ENCODE results near the gene IL15. TPM values are rescaled to one million over a fixed set of nuclear protein-coding genes. Genes with fewer than 3 reads are reported as not detected.
"Not testable (repeated sequence)": the region's sequence is repeated elsewhere in the genome, so short reads cannot be mapped to it uniquely, and the experiment has no call there.

The IL15 gene, protein sequence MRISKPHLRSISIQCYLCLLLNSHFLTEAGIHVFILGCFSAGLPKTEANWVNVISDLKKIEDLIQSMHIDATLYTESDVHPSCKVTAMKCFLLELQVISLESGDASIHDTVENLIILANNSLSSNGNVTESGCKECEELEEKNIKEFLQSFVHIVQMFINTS
- 16.3 and 18.0 TPM in 2 replicates for total RNA-seq (2014; rRNA removed; shearing (Covaris generic))

DNA sequence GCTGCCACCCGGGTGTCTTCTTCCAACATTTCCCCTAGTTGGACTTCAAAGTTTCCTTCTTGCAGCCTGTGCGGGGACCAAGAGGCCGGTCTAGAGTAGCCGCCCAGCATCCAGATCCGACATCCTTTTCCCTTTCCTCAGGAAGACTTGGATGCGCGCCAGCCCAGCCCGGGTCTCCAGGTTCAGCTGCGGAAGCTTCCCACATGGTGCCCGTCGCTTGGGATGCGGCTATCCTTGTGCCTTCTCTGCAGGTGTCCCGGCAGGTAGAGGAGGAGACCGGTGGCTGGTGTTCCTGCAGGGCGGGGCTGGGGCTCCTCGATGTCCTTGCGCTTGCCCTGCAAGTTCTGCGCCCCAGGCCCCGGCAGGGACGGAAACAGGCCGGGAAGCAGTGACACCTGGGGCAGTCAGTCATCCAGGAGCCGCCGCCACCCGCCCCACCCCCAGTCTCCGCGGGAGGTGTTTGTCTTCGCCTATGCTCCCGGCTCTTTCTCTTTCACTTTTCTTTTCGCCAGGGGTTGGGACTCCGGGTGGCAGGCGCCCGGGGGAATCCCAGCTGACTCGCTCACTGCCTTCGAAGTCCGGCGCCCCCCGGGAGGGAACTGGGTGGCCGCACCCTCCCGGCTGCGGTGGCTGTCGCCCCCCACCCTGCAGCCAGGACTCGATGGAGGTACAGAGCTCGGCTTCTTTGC is at the start of gene IL15:
Gene IL15 (plus strand): TSS at position 502 of the 689 bp plus-strand sequence. CDS start 82,882 bp downstream, outside the sequence.
- Histone ChIP-seq H3K4me3 (peak within 1 kb of the TSS; percentile 89), H3K36me3 (no peaks in the 10 kb centered on the region), H3K4me1 (peaks cover 4% of the 10 kb centered on the region), H3K9me3 (replicated peaks) (no peaks in the 10 kb centered on the region), H3K27ac (peak within 1 kb of the TSS; percentile 96), H3K27me3 (no peaks in the 10 kb centered on the region)
- peak; percentile 94 to 95 for DNase-seq

GRCh38 chr4:141587897-141588296 is 48.5 kb upstream of the IL15 start:
- no peak overlapping the region for H3K27ac ChIP-seq
- H3K4me3 ChIP-seq: no peak overlapping the region
- no peaks in the 10 kb centered on the region for H3K27me3 ChIP-seq
- H3K4me1 ChIP-seq: no peaks in the 10 kb centered on the region
- no peaks in the 10 kb centered on the region; the same call in 1 of the 2 replicates for H3K36me3 ChIP-seq
- no peak for DNase-seq
- H3K9me3 ChIP-seq (replicated peaks): peaks cover 6% of the 10 kb centered on the region; the same call in 1 of the 2 replicates

- Histone ChIP-seq H3K4me1 (no peaks in the 10 kb centered on the region; the same call in 1 of the 2 replicates), H3K4me3 (no peak overlapping the region), H3K27me3 (no peaks in the 10 kb centered on the region), H3K36me3 (no peaks in the 10 kb centered on the region), H3K27ac (no peak overlapping the region), H3K9me3 (replicated peaks) (peaks cover 6% of the 10 kb centered on the region; the same call in 1 of the 2 replicates)
- peak in 1 of 2 experiments; percentile 13 for DNase-seq
Observed at GRCh38 chr4:141595531-141595930, 40.9 kb upstream of the IL15 start.

GRCh38 chr4:141599853-141600252 is 36.5 kb upstream of the IL15 start:
- Histone ChIP-seq H3K4me3 (no peak overlapping the region), H3K4me1 (no peaks in the 10 kb centered on the region; the same call in 1 of the 2 replicates), H3K27ac (no peak overlapping the region), H3K9me3 (replicated peaks) (no peaks in the 10 kb centered on the region), H3K36me3 (no peaks in the 10 kb centered on the region), H3K27me3 (no peaks in the 10 kb centered on the region)
- DNase-seq: no peak

- not testable (repeated sequence) for DNase-seq
Observed at GRCh38 chr4:141604683-141605082, 31.7 kb upstream of the IL15 start.

DNA sequence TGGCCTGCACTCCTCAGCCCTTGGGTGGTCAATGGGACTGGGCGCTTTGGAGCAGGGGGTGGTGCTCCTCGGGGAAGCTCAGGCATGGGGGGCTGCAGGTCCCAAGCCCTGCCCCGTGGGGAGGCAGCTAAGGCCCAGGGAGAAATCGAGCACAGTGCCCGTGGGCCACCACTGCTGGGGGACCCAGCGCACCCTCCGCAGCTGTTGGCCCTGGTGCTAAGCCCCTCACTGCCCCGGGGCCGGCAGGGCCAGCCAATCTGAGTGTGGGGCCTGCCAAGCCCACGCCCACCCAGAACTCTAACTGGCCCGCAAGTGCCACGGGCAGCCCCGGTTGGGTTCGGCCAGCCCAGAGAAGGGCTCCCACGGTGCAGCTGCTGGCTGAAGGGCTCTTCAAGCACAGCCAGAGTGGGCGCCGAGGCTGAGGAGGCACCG is 30.9 kb upstream of the IL15 start:
- H3K4me3 ChIP-seq: no peak overlapping the region
- no peaks in the 10 kb centered on the region for H3K4me1 ChIP-seq
- H3K36me3 ChIP-seq: no peaks in the 10 kb centered on the region
- no peaks in the 10 kb centered on the region for H3K9me3 ChIP-seq (replicated peaks)
- no peak overlapping the region for H3K27ac ChIP-seq
- no peaks in the 10 kb centered on the region for H3K27me3 ChIP-seq
- DNase-seq: no peak

More at GRCh38 chr4:141604683-141605082, 31.7 kb upstream of the IL15 start:
- not testable (repeated sequence) for H3K9me3 ChIP-seq (replicated peaks); H3K27me3 ChIP-seq; H3K36me3 ChIP-seq; H3K4me3 ChIP-seq; H3K27ac ChIP-seq; H3K4me1 ChIP-seq

DNA sequence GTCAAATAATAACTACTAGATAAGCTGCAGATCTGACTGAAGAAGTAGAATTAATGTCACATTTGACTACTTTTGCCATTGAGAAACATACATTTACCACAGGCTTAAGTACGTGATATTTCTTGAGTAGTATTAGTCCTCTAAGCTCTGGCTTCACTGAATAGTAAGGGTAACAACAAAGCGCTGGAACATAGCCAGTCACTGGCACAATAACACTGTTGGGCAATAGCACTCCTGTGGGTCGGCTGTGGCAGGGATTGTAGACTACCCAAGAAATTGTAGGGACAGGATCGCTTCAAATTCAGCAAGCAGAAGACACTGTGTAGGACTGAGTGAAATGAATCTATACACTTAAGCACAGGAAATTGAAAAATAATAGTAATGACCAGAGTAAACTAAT is 27.1 kb upstream of the IL15 start:
- H3K4me1 ChIP-seq: no peaks in the 10 kb centered on the region
- DNase-seq: no peak
- no peak overlapping the region for H3K27ac ChIP-seq
- no peaks in the 10 kb centered on the region for H3K9me3 ChIP-seq (replicated peaks)
- no peaks in the 10 kb centered on the region for H3K36me3 ChIP-seq
- no peaks in the 10 kb centered on the region for H3K27me3 ChIP-seq
- H3K4me3 ChIP-seq: no peak overlapping the region

GRCh38 chr4:141610365-141610764 is 26.0 kb upstream of the IL15 start:
- Histone ChIP-seq H3K4me3 (no peak overlapping the region), H3K27ac (no peak overlapping the region), H3K9me3 (replicated peaks) (no peaks in the 10 kb centered on the region), H3K36me3 (no peaks in the 10 kb centered on the region), H3K27me3 (no peaks in the 10 kb centered on the region), H3K4me1 (no peaks in the 10 kb centered on the region)
- no peak for DNase-seq

DNA sequence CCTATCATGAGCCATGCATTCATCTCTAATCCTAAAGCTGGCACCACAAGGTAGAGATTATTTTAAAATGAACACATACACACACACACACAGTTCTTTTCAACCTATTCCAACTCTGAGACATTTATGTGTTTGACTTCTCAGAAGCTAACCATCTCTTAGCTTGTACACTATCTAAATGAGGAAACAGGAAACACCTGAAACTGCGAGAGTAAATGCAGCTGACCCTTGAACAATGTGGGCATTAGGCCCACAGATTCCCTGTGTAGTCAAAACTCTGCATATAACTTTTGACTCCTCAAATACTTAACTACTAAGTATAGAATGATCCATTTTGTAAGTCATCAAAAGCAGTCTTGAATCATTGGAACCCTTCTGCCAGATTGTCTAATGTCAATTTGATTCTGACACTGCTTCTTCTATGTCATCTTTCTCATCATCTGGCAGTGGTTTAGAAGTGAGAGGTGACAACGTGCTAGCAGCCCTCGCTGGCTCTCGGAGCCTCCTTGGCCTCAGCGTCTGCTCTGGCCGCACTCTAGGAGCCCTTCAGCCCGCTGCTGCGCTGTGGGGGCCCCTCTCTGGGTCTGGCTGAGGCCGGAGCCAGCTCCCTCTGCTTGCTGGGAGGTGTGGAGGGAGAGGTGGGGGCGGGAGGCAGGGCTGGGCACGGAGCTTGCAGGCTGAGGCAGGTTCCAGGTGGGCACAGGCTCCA is 21.4 kb upstream of the IL15 start:
- Histone ChIP-seq H3K27me3 (no peaks in the 10 kb centered on the region), H3K4me1 (no peaks in the 10 kb centered on the region), H3K27ac (no peak overlapping the region), H3K4me3 (no peak overlapping the region), H3K9me3 (replicated peaks) (no peaks in the 10 kb centered on the region), H3K36me3 (no peaks in the 10 kb centered on the region)
- DNase-seq: no peak

- not testable (repeated sequence) for DNase-seq; H3K4me1 ChIP-seq; H3K27me3 ChIP-seq; H3K9me3 ChIP-seq (replicated peaks); H3K4me3 ChIP-seq; H3K36me3 ChIP-seq; H3K27ac ChIP-seq
Observed at GRCh38 chr4:141615587-141615918, 20.8 kb upstream of the IL15 start.

- Histone ChIP-seq H3K9me3 (replicated peaks) (no peaks in the 10 kb centered on the region), H3K27ac (no peak overlapping the region), H3K4me1 (no peaks in the 10 kb centered on the region), H3K36me3 (no peaks in the 10 kb centered on the region), H3K4me3 (no peak overlapping the region), H3K27me3 (no peaks in the 10 kb centered on the region)
- no peak for DNase-seq
Observed at GRCh38 chr4:141620715-141621114, 15.7 kb upstream of the IL15 start.

- H3K27me3 ChIP-seq: no peaks in the 10 kb centered on the region
- no peak overlapping the region for H3K4me3 ChIP-seq
- no peaks in the 10 kb centered on the region for H3K9me3 ChIP-seq (replicated peaks)
- H3K27ac ChIP-seq: no peak overlapping the region
- H3K36me3 ChIP-seq: no peaks in the 10 kb centered on the region
- no peaks in the 10 kb centered on the region for H3K4me1 ChIP-seq
- DNase-seq: no peak
Observed at GRCh38 chr4:141625023-141625422, 11.4 kb upstream of the IL15 start.

- H3K27me3 ChIP-seq: no peaks in the 10 kb centered on the region
- no peaks in the 10 kb centered on the region for H3K9me3 ChIP-seq (replicated peaks)
- H3K27ac ChIP-seq: no peak overlapping the region
- no peaks in the 10 kb centered on the region for H3K36me3 ChIP-seq
- no peak for DNase-seq
- H3K4me3 ChIP-seq: no peak overlapping the region
- no peaks in the 10 kb centered on the region for H3K4me1 ChIP-seq
Observed at GRCh38 chr4:141630854-141631253, 5.5 kb upstream of the IL15 start.

DNA sequence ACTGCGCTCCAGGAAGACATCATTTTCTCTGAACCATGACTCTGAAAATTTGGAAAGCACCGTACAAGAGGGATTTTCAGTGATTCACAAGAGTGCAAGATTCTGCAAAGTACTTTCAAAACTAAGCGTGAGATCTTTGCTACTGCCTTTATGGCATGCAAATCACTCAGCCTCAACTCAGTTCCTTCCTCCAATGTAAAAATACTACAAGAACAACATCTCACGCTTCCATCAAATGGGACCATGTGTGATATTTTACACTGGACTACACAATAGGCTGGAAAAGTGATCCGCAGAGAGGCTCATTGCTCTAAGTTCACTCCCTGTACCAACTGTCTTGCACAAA is 674 bp upstream of the IL15 start:
- Histone ChIP-seq H3K36me3 (no peaks in the 10 kb centered on the region), H3K27ac (peak overlapping the region; percentile 96), H3K27me3 (no peaks in the 10 kb centered on the region), H3K9me3 (replicated peaks) (no peaks in the 10 kb centered on the region), H3K4me1 (peaks cover 4% of the 10 kb centered on the region), H3K4me3 (peak overlapping the region; percentile 89)
- no peak for DNase-seq

DNA sequence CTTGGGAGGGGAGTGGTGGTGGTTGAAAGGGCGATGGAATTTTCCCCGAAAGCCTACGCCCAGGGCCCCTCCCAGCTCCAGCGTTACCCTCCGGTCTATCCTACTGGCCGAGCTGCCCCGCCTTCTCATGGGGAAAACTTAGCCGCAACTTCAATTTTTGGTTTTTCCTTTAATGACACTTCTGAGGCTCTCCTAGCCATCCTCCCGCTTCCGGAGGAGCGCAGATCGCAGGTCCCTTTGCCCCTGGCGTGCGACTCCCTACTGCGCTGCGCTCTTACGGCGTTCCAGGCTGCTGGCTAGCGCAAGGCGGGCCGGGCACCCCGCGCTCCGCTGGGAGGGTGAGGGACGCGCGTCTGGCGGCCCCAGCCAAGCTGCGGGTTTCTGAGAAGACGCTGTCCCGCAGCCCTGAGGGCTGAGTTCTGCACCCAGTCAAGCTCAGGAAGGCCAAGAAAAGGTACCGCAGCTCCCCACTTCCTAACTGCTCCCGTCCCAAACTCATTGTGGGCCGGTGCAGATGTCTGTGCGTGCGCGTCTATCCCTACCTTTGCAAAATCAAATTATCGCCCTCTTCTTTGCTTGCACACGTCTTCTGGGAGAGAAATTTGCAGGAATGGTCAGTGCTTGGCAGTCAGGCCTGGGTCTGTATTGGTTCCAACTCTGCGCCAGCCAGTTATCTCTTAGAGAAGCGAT is 533 bp downstream of the IL15 start:
- H3K4me1 ChIP-seq: peaks cover 4% of the 10 kb centered on the region
- H3K4me3 ChIP-seq: peak overlapping the region; percentile 89
- H3K27ac ChIP-seq: peak overlapping the region; percentile 96
- no peaks in the 10 kb centered on the region for H3K27me3 ChIP-seq
- no peaks in the 10 kb centered on the region for H3K36me3 ChIP-seq
- DNase-seq: peak in 1 of 2 experiments; percentile 81
- H3K9me3 ChIP-seq (replicated peaks): no peaks in the 10 kb centered on the region

Measured in SJCRH30 (cell line).